GM21528 (cell line): ENCODE measurements around the gene VPS8.

Experiments
- ATAC-seq: cut with Tn5 transposase; IDR thresholded peaks from one replicate; pipeline ENCODE4 v1.9.1; 2021; ENCODE audit warnings: mild to moderate bottlenecking, moderate library complexity; ENCODE audit not compliant: unreplicated experiment, low FRiP score

VPS8 gene

DNA sequence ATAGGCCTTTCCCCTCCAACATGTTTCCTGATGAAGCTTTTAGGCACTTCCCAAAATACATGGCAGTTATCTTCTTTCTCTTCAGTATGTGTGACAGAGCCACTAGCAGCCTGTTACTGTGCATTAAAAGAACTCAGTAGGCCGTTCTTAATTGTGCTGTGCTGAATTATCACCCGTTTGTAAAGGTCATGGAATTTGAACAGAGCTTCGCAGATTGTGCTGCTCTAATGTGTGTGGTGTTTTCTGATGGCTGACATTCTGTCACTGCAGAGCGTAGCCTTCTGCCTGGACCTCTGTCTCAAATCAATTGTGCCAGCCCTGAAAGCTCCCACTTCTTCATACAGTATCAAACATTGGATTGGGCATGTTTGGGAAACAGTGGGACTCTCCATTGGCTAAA is 229.6 kb downstream of the VPS8 start:
- ATAC-seq, result no peak

DNA sequence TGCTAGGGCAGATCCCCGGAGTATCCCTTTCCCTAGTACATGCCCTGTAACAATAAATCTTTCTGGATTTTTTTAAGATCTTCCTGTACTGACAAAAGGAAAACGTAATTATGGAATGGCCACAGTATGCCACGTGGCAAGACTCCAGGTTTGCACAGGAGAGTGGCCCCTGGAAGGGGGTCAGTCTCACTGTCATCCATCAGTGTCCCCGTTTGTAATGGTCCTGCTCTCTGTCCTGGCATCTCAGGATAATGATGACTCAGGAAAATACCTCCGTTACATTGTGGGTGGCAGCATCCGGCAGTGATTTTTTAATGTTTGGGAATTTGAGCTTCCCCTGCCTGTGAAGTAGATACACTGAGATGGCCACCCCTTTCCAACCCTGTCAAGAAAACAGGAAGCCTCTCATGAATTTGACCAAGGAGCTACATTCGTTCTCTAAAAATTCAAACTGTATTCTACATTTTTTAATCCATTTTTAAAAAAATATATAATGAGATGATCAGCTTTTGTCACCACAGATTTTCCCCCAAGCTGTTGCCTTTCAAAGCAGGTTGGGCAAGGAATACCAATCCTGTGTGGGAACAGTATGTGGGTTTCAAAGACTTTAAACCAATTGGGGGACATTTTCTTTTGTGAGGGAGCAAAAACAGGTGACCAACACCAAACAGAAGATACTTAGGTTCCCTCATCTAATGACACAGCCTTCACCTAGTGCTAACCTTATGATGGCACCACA is 230.5 kb downstream of the VPS8 start:
- ATAC-seq, result no peak

- ATAC-seq, result no peak
Measured at GRCh38 chr3:185046164-185046515, 234.2 kb downstream of the VPS8 start.

DNA sequence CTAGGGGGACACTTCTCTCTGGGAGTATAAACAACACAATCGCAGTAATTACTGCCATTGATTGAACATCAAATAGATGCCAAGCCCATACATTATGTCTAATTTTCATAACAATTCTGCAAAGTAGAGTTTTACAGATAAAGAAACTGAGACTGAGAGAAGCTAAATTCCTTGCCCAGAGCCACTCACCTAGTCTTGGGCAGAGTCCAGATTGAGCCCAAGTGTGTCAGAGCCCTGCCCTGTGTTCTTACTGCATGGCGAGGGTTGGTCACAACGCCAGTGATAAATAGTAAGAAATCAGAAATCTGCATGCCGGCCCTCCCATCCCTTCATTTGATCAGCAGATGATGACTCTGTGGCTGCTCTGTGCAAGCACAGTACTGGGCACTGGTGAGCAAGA is 234.6 kb downstream of the VPS8 start:
- no peak for ATAC-seq

DNA sequence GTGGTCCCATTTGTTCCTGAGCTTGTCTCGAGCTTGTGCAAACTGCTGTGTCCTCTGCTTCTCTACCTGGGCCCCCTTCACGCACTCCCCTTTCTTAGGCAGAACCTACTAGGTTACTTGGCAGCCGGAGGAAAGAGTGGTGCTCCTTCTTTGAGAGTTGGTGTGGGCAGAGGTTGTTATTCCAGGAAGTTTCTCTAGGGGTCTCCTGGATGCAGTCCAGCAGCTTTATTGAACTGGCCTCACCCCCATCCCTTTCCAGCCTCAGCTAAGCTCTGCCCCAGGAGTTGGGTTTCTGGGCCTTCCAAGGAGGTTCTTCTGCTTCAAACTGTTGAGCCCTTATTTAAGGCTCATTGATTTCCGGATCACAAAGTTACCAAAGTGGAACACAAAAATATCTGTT is 237.7 kb downstream of the VPS8 start:
- no peak for ATAC-seq

DNA sequence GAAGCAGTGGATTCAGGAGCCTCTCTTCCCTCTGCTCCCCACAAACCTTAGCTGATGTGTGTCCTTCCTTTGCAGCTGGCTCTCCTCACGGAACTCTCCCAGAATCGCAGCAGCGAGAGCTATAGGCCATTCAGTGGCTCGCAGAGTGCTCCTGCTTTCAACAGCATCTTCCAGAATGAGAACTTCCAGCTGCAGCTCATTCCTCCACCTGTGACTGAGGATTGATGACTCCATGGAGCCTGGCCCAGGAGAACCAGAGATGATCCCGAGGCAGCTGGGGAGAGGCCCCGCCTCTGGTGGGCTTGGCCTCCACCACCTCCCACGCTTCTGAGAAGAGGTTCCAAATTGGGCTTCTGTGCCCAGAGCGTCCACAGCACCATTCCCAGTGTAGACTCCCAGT is 239.8 kb downstream of the VPS8 start:
- ATAC-seq, result no peak

DNA sequence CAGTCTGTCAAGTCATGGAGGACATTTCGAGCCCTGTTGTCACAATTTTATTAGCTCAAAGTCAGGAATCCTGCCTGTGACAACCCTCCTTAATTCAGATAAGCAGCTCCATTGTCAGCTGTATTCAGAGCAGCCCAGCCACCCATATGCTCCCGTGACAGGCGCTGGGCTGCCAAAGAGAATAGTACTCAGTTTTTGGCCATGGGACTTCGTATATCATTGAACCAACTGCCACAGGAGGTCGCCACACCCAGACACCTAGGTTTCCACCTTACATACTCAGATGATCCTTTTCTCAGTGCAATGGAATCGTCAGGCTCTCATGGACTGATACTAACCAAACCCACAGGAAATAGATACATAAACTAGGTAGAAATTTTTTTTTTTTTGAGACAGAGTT is 240.7 kb downstream of the VPS8 start:
- ATAC-seq, result no peak

DNA sequence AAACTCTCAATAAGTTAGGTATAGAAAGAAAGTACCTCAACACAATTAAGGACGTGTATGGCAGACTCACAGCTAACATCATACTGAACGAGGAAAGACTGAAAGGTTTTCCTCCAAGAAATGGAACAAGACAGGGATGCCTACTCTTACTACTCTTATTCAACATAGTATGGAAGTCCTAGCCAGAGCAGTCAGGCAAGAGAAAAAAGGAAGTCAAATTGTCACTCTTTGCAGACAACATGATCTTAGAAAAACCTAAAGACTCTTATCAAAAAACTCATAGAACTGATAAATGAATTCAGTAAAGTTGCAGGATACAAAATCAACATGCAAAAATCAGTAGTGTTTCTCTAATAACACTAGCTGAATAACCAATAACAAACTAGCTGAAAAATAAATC is 244.9 kb downstream of the VPS8 start:
- ATAC-seq, result no peak

DNA sequence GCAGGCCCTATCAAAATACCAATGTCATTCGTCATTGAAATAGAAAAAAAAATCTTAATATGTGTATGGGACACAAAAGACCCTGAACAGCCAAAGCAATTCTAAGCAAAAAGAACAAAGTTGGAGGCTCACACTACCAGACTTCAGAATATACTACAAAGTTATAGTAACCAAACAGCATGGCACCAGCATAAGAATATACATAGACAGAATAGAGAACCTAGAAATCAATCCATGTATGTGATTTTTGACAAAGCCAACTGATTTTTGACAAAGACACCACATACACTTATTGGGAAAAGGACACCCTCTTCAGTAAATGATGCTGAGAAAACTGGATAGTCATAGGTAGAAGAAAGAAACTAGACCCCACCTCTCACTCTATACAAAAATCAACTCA is 245.9 kb downstream of the VPS8 start:
- ATAC-seq, result no peak

DNA sequence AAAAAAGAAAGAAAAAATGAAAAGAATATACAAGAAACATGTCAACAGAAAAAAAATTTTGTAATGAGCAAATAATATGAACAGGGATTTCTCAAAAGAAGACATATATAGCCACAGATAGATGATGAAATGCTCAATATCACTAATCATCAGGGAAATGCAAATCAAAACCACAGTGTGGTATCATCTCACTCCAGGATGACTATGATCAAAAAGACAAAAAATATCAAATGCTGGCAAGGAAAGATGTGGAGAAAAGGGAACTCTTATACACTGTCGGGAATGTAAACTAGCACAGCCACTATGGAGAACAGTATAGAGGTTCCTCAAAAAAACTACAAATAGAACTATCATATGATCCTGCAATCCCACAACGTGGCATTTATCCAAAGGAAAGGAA is 246.8 kb downstream of the VPS8 start:
- ATAC-seq, result no peak

DNA sequence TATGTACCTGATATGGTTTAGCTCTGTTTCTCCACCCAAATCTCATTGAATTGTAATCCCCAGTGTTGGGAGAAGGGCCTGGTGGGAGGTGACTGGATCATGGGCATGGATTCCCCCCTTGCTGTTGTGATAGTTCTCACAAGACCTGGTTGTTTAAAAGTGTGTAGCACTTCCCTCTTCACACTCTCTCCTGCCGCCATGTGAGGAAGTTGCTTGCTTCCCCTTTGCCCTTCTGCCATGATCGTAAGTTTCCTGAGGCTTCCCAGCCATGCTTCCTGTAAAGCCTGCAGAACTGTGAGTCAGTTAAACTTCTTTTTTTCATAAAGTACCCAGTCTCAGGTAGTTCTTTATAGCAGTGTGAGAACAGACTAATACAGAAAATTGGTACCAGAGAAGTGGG is 247.8 kb downstream of the VPS8 start:
- no peak for ATAC-seq

- no peak for ATAC-seq
Measured at GRCh38 chr3:185060655-185061054, 248.7 kb downstream of the VPS8 start.

DNA sequence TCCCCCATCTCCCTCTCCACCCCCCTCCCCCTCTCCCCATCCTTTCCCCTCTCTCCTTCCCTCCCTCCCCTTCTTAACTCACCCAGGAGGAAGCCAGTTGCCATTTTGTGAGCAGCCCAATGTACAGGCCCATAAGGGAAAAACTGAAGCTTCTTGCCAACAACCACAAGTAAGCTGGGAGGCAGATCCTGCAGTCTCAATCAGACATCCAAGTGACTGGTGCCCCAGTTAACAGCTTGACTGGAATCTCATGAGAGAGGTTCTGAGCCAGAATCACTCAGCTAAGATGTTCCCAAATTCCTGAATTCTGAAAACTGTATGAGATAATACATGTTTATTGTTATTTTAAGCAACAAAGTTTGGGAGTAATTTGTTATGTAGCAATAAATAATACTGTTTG is 250.2 kb downstream of the VPS8 start:
- no peak for ATAC-seq

GRCh38 chr3:185063431-185063830 is 251.5 kb downstream of the VPS8 start:
- ATAC-seq, result no peak

DNA sequence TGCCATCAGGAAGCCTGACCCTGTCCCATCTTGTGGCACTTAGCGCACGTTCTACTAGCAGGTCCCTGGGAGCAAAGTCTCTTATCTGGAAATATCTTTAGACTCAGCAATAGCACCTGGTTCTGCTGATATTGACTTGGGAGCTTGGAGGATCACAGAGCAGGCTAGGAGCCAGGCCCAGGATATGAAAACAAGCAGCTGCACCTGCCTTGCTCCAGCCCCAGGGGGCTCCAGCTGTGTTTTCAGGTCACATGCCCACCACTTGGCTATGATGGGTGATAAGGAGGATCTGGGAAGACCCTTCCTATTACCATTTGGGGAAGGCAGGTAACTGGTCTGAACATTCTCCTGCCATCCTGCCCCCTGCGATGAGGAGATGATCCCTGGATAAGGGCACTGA is 253.1 kb downstream of the VPS8 start:
- no peak for ATAC-seq

DNA sequence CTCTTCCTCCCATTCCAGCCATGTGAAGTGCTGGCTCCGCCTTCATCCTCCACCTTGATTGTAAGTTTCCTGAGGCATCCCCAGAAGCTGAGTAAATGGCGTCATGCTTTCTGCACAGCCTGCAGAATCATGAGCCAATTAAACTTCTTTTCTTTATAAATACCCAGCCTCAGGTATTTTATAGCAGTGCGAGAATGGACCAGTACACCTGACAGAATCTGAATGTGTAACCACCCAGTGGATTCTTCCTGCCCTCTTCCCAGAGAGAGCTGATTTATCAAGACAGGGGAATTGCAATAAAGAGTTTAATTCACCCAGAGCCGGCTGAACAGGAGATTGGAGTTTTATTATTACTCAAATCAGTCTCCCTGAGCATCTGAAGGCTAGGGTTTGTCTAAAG is 254.3 kb downstream of the VPS8 start:
- ATAC-seq, result no peak

DNA sequence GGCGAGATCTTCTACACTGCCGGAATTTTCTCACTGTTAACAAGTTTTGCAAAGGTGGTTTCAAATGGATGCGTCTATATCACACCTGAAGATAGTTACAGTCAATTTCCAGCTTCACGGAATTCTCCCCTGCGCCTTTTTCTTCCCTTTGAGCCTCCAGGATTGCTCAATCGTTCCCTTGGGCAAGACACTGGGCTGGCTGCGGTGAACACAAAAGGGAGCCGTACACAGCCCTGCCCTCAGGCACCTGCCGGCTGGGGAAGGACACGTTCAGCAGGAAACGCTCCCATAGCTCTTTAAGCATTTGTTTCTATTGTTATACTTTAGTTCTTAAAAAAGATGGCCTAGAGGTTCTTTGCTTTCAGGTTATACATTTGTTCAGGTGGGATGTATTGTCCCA is 255.2 kb downstream of the VPS8 start:
- no peak for ATAC-seq

- no peak for ATAC-seq
Measured at GRCh38 chr3:185069037-185070030, 257.4 kb downstream of the VPS8 start.

- no peak for ATAC-seq
Measured at GRCh38 chr3:185070491-185071286, 258.7 kb downstream of the VPS8 start.

DNA sequence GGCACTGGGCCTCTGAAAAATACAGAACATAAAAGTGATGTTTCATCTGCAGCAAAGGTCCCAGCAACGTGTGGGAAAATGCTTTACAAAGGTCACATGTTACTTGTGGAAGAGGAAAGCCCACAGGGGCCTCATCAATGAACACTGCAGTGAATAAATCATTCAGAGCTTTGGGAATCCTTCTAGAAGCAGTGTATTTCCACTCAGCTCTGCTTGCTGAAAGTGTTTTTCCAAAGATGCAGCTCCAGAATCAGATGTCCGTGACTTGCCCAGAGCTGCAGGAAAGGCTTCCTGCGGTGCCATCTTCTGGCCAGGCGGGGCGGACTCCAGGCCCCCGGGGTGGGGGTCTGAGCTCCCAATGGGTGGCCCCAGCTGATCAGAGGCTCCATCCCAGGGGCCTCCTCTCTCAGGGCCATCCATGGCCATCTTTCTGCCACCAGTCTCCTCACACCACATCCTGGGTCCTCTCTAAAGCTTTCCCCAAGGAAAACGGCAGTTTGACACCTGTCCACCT is 259.4 kb downstream of the VPS8 start:
- ATAC-seq, result no peak

DNA sequence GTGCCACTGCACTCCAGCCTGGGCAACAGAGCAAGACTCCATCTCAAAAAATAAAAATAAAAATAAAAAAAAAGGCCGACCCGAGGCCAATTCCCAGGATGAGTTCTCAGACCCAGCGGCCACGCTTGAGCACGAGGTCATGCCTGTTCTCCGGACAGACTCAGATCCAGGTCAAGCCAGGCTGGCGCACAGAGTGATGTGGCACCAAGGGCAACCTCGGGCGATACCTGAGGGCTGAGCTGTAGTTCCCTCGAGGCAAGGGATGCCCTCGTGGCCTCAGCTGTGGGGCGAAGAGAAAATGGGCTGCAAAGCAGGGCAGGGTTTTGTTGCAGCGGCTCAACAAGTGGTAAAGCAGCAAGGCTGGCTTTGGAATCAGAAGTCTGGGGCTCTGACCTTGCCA is 263.6 kb downstream of the VPS8 start:
- ATAC-seq, result no peak
